ENCODE data around the gene EIF3J.

- TF ChIP-seq, protein P1, sequence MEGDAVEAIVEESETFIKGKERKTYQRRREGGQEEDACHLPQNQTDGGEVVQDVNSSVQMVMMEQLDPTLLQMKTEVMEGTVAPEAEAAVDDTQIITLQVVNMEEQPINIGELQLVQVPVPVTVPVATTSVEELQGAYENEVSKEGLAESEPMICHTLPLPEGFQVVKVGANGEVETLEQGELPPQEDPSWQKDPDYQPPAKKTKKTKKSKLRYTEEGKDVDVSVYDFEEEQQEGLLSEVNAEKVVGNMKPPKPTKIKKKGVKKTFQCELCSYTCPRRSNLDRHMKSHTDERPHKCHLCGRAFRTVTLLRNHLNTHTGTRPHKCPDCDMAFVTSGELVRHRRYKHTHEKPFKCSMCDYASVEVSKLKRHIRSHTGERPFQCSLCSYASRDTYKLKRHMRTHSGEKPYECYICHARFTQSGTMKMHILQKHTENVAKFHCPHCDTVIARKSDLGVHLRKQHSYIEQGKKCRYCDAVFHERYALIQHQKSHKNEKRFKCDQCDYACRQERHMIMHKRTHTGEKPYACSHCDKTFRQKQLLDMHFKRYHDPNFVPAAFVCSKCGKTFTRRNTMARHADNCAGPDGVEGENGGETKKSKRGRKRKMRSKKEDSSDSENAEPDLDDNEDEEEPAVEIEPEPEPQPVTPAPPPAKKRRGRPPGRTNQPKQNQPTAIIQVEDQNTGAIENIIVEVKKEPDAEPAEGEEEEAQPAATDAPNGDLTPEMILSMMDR (IDR thresholded peaks at IDR 0.05) = no peak
- no peak for TF ChIP-seq POLR2A (IDR thresholded peaks at IDR 0.05)
Measured at GRCh38 chr15:44584162-44584749, 47.3 kb downstream of the EIF3J start.

All from testis (tissue), 2 donors.